ENCODE results near the gene MYO1D.

MYO1D gene

DNA sequence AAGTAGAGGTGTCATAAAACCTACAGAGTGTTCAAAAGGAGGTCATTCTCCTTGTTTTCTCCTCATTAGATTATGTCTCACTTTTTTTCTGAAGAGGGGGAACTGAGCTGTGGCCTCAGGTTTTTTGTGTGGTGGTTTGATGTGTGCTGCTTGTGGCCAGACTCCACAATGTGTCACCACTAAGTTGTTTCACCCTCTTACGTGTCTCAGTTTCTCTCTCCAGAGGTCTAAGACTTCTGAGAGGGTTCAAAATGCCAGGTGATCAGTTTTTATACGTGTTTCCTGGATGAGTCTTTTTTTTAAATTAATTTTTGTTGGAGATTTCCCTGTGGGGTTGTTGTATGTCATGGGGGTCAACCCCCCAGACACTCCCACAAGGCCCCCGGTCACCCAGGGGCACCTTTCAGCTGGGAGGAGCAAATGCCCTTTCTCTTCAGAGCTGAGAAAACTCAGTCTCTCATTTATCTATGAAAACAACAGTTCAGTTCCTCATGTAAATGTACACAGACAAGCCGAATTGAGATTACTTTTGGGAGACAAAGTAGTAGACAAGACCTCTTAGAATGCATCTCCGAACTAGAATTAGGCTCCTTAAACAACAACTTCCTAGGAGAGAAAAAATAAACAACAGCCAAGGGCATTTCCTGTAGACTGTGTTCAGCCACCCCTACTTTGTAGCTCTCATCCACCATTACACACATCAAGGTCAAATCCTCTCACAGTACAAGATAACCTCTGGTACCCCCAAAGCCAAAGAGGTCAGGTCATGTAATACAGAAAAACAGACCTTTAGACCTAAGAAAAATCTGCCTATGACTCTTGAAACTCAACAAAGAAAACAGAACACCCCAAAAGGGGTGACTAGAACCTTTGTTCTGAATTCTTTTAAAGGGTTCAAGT lies 27.1 kb upstream of the MYO1D start:
- Histone ChIP-seq H3K4me3 (ENCODE audit: low read length) (no peak overlapping the region), H3K9ac (ENCODE audit: low read length) (no peak overlapping the region), H3K36me3 (replicated peaks; ENCODE audit: low read depth, low read length) (no peaks in the 10 kb centered on the region), H3K79me2 (ENCODE audit: low read length) (no peaks in the 10 kb centered on the region), H3K9me3 (ENCODE audit: insufficient read depth, low read length) (peaks cover 4% of the 10 kb centered on the region; the same call in 1 of the 2 replicates), H3K27ac (ENCODE audit: low read length) (no peak overlapping the region), H4K20me1 (ENCODE audit: insufficient read depth, low read length) (no peaks in the 10 kb centered on the region), H3K4me2 (ENCODE audit: low read length) (no peak overlapping the region), H3K4me1 (ENCODE audit: low read length) (no peaks in the 10 kb centered on the region), H3K27me3 (ENCODE audit: low read depth, low read length) (no peaks in the 10 kb centered on the region), H2AFZ (ENCODE audit: low read depth, low read length) (peak overlapping the region; percentile 52; the same call in 1 of the 2 replicates)
- TF ChIP-seq, protein P1, sequence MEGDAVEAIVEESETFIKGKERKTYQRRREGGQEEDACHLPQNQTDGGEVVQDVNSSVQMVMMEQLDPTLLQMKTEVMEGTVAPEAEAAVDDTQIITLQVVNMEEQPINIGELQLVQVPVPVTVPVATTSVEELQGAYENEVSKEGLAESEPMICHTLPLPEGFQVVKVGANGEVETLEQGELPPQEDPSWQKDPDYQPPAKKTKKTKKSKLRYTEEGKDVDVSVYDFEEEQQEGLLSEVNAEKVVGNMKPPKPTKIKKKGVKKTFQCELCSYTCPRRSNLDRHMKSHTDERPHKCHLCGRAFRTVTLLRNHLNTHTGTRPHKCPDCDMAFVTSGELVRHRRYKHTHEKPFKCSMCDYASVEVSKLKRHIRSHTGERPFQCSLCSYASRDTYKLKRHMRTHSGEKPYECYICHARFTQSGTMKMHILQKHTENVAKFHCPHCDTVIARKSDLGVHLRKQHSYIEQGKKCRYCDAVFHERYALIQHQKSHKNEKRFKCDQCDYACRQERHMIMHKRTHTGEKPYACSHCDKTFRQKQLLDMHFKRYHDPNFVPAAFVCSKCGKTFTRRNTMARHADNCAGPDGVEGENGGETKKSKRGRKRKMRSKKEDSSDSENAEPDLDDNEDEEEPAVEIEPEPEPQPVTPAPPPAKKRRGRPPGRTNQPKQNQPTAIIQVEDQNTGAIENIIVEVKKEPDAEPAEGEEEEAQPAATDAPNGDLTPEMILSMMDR (IDR thresholded peaks at IDR 0.05; ENCODE audit: low read depth, low read length) = no peak
- no peak for TF ChIP-seq EZH2phosphoT487 (IDR thresholded peaks at IDR 0.05; ENCODE audit: low read depth)

DNA sequence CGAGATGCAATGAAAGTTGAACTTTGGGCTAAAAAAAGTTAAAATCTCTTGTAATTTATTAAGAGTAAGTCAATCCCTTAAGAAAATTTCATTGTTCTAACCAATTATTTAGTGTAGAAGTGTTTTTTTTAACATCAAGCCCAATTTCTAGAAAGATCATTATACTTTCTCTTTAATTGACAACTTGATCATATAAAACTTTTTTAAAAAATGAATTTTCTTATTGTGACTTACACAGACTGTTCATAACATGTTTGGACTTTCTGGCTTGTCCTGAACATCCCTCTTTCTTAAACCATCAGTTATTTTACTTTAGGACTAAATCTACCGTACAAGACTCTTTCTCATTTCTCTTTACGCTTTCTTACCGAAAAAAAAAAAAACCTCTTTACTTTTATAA lies 24.8 kb upstream of the MYO1D start:
- H3K79me2 ChIP-seq (ENCODE audit: low read length) = no peaks in the 10 kb centered on the region
- H2AFZ ChIP-seq (ENCODE audit: low read depth, low read length) = no peak overlapping the region
- H3K36me3 ChIP-seq (replicated peaks; ENCODE audit: low read depth, low read length) = no peaks in the 10 kb centered on the region
- no peak overlapping the region for H3K27ac ChIP-seq (ENCODE audit: low read length)
- peaks cover 4% of the 10 kb centered on the region; the same call in 1 of the 2 replicates for H3K9me3 ChIP-seq (ENCODE audit: insufficient read depth, low read length)
- H3K4me3 ChIP-seq (ENCODE audit: low read length) = no peak overlapping the region
- no peak overlapping the region for H3K4me2 ChIP-seq (ENCODE audit: low read length)
- no peaks in the 10 kb centered on the region for H3K27me3 ChIP-seq (ENCODE audit: low read depth, low read length)
- H3K9ac ChIP-seq (ENCODE audit: low read length) = no peak overlapping the region
- TF ChIP-seq, protein P1 (IDR thresholded peaks at IDR 0.05; ENCODE audit: low read depth, low read length) = no peak
- TF ChIP-seq EZH2phosphoT487 (IDR thresholded peaks at IDR 0.05; ENCODE audit: low read depth) = no peak
- H3K4me1 ChIP-seq (ENCODE audit: low read length) = no peaks in the 10 kb centered on the region
- no peaks in the 10 kb centered on the region for H4K20me1 ChIP-seq (ENCODE audit: insufficient read depth, low read length)

DNA sequence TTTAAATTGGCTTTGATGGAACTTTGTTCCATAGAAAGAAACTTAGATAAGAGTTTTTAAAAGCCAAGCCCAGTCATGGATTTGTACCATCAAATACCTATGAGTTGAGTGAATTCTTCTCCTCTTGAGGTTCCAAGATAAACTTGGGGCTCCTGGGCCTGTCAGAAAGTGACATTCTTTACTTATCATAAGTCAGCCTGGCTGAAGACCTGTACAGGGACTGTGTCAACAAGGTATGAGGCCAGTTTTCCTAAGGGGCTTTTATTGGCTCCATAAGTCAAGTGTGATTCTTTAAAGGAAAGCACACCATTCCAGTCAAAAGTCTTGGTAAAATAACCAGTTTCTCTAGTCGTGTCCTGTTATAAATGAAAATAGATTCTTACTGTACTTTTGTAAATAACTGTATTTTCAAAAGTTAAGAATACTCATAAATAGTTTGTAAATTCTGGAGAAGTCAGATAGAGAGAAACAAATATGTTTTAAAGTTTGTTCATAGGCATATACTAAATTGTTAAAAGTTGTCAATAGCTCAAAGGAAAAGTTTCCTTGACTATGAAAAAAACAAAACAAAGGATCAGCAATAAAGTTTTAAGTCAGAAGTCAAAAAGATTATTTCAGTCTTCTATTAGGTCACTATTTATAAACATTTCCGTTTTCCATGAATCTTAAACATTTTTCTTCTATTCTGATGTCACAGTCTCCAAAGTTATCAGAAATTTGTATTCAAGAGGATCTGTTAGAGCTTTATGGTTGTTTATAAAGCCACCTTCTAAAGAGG lies 22.5 kb upstream of the MYO1D start:
- Histone ChIP-seq H3K9ac (ENCODE audit: low read length) (no peak overlapping the region), H3K36me3 (replicated peaks; ENCODE audit: low read depth, low read length) (no peaks in the 10 kb centered on the region), H3K4me2 (ENCODE audit: low read length) (no peak overlapping the region), H3K27me3 (ENCODE audit: low read depth, low read length) (no peaks in the 10 kb centered on the region), H3K27ac (ENCODE audit: low read length) (no peak overlapping the region), H3K79me2 (ENCODE audit: low read length) (no peaks in the 10 kb centered on the region), H3K9me3 (ENCODE audit: insufficient read depth, low read length) (peaks cover 4% of the 10 kb centered on the region; the same call in 1 of the 2 replicates), H4K20me1 (ENCODE audit: insufficient read depth, low read length) (no peaks in the 10 kb centered on the region), H3K4me1 (ENCODE audit: low read length) (no peaks in the 10 kb centered on the region), H2AFZ (ENCODE audit: low read depth, low read length) (no peak overlapping the region), H3K4me3 (ENCODE audit: low read length) (no peak overlapping the region)
- TF ChIP-seq EZH2phosphoT487 (IDR thresholded peaks at IDR 0.05; ENCODE audit: low read depth) = no peak
- TF ChIP-seq, protein P1 (IDR thresholded peaks at IDR 0.05; ENCODE audit: low read depth, low read length) = no peak

All from OCI-LY3 (cell line).